Activated naive CD8-positive, alpha-beta T cell treated with anti-CD3 and anti-CD28 coated beads, Interleukin-2, amount 10 ng/mL, durations not matched to agents 7 days and 5 days (primary cell): ENCODE results near the gene KLHL8. TPM values are rescaled to one million over a fixed set of nuclear protein-coding genes. Genes with fewer than 3 reads are reported as not detected.
A peak's percentile ranks its signal among the peaks of the same experiment; 100 is the strongest.
"Not testable (repeated sequence)": the region's sequence is repeated elsewhere in the genome, so short reads cannot be mapped to it uniquely, and the experiment has no call there.

Experiments used
- ATAC-seq: fragments of 150-1000 bp; cut with Tn5 transposase; one replicate; pipeline ENCODE4 v1.10.0; 2021; ENCODE audit warnings: low read depth, moderate library complexity
- POLR2A ChIA-PET: fragments of 350-600 bp; sonication (Branson Sonifier 250); formaldehyde crosslinking; loops from one replicate; lab custom pipeline; 2021; ENCODE audit warnings: antibody characterized with exemption; lab: Charles Lee
- DNase-seq: peaks from one replicate; pipeline ENCODE4 v3.0.0; 2021
- H3K27ac Mint-ChIP-seq: one replicate; pipeline ENCODE4 v1.8.0; 2022; ENCODE audit warnings: mild to moderate bottlenecking, mixed read lengths
- H3K27me3 Mint-ChIP-seq: one replicate; pipeline ENCODE4 v1.8.0; 2022; ENCODE audit warnings: mild to moderate bottlenecking, moderate library complexity, mixed read lengths
- H3K36me3 Mint-ChIP-seq: one replicate; pipeline ENCODE4 v1.8.0; 2021; ENCODE audit warnings: mild to moderate bottlenecking, mixed read lengths
- H3K4me1 Mint-ChIP-seq: one replicate; pipeline ENCODE4 v1.8.0; 2021; ENCODE audit warnings: mixed read lengths
- H3K4me3 Mint-ChIP-seq: one replicate; pipeline ENCODE4 v1.8.0; 2022; ENCODE audit warnings: mild to moderate bottlenecking, moderate library complexity, mixed read lengths
- H3K9me3 Mint-ChIP-seq: one replicate; pipeline ENCODE4 v1.8.0; 2021; ENCODE audit warnings: mixed read lengths
- total RNA-seq, 2 experiments: library from RNA; stranded (reverse); gene quantifications; one replicate each; pipeline ENCODE4 v1.2.3, GENCODE V29; 2021

KLHL8 gene
- total RNA-seq, 2 experiments from 2014 or later: 12.6 to 13.7 TPM

- DNase-seq (peak; percentile 79), ATAC-seq (peak; percentile 37)
- peak overlapping the region; percentile 88 for H3K4me3 Mint-ChIP-seq
- H3K27me3 Mint-ChIP-seq: peaks cover 3% of the 10 kb centered on the region
- POLR2A ChIA-PET: interaction anchor here (1.1 to 3.4 kb wide), 5 partner anchors 10 to 213 kb away, joined by 3 to 21 read pairs (median 6); partner anchors contain the start of gene NUDT9
- H3K9me3 Mint-ChIP-seq: no peaks in the 10 kb centered on the region
- peaks cover 10% of the 10 kb centered on the region for H3K4me1 Mint-ChIP-seq
- H3K36me3 Mint-ChIP-seq: peaks cover 8% of the 10 kb centered on the region
- H3K27ac Mint-ChIP-seq: peak overlapping the region; percentile 93
Observed at GRCh38 chr4:87219632-87220093, 755 bp downstream of the KLHL8 start.

- H3K36me3 Mint-ChIP-seq, POLR2A ChIA-PET, H3K27ac Mint-ChIP-seq, H3K4me3 Mint-ChIP-seq, H3K27me3 Mint-ChIP-seq, DNase-seq, ATAC-seq, H3K9me3 Mint-ChIP-seq: not testable (repeated sequence)
- H3K4me1 Mint-ChIP-seq: peaks cover 10% of the 10 kb centered on the region
Observed at GRCh38 chr4:87217235-87217763, 3.1 kb downstream of the KLHL8 start.

GRCh38 chr4:87216469-87216868, 3.9 kb downstream of the KLHL8 start:
- H3K4me3 Mint-ChIP-seq: no peak overlapping the region
- H3K4me1 Mint-ChIP-seq: peaks cover 10% of the 10 kb centered on the region
- no peak overlapping the region for H3K27ac Mint-ChIP-seq
- no peaks in the 10 kb centered on the region for H3K9me3 Mint-ChIP-seq
- no peak for DNase-seq
- POLR2A ChIA-PET: no interaction called here
- ATAC-seq: no peak
- H3K36me3 Mint-ChIP-seq: peaks cover 8% of the 10 kb centered on the region
- H3K27me3 Mint-ChIP-seq: no peaks in the 10 kb centered on the region

- Mint-ChIP-seq H3K36me3 (peaks cover 8% of the 10 kb centered on the region), H3K9me3 (no peaks in the 10 kb centered on the region), H3K27me3 (no peaks in the 10 kb centered on the region), H3K4me1 (peaks cover 17% of the 10 kb centered on the region), H3K4me3 (no peak overlapping the region), H3K27ac (no peak overlapping the region)
- DNase-seq (no peak), ATAC-seq (no peak)
- POLR2A ChIA-PET: no interaction called here
Observed at GRCh38 chr4:87213421-87214075, 6.9 kb downstream of the KLHL8 start.

GRCh38 chr4:87211249-87211952, 9.0 kb downstream of the KLHL8 start:
- H3K36me3 Mint-ChIP-seq: peaks cover 11% of the 10 kb centered on the region
- POLR2A ChIA-PET: no interaction called here

GRCh38 chr4:87209696-87210095, 10.7 kb downstream of the KLHL8 start:
- Mint-ChIP-seq H3K36me3 (peaks cover 19% of the 10 kb centered on the region), H3K9me3 (peaks cover 4% of the 10 kb centered on the region), H3K4me1 (peaks cover 14% of the 10 kb centered on the region), H3K27me3 (no peaks in the 10 kb centered on the region), H3K27ac (peak overlapping the region; percentile 78), H3K4me3 (peak overlapping the region; percentile 77)
- DNase-seq: no peak
- POLR2A ChIA-PET: interaction anchor here (1.6 kb wide), 1 partner anchor 10 kb away, joined by 21 read pairs; the partner anchor contains the start of gene KLHL8
- ATAC-seq: peak; percentile 92

More at GRCh38 chr4:87211249-87211952, 9.0 kb downstream of the KLHL8 start:
- Mint-ChIP-seq H3K4me1 (peaks cover 13% of the 10 kb centered on the region), H3K9me3 (peaks cover 1% of the 10 kb centered on the region), H3K27ac (no peak overlapping the region), H3K27me3 (no peaks in the 10 kb centered on the region), H3K4me3 (no peak overlapping the region)
- no peak for DNase-seq
- ATAC-seq: no peak

- ATAC-seq (no peak), DNase-seq (no peak)
- peak overlapping the region; percentile 32 for H3K27ac Mint-ChIP-seq
- peak overlapping the region; percentile 65 for H3K4me3 Mint-ChIP-seq
- H3K9me3 Mint-ChIP-seq: peaks cover 4% of the 10 kb centered on the region
- peaks cover 14% of the 10 kb centered on the region for H3K4me1 Mint-ChIP-seq
- POLR2A ChIA-PET: interaction anchor here (1.6 kb wide), 1 partner anchor 10 kb away, joined by 21 read pairs; the partner anchor contains the start of gene KLHL8
- peaks cover 23% of the 10 kb centered on the region for H3K36me3 Mint-ChIP-seq
- H3K27me3 Mint-ChIP-seq: no peaks in the 10 kb centered on the region
Observed at GRCh38 chr4:87209182-87209581, 11.2 kb downstream of the KLHL8 start.

GRCh38 chr4:87204559-87204958, 15.9 kb downstream of the KLHL8 start:
- POLR2A ChIA-PET: no interaction called here
- Mint-ChIP-seq H3K4me3 (no peak overlapping the region), H3K36me3 (peaks cover 44% of the 10 kb centered on the region), H3K9me3 (peaks cover 10% of the 10 kb centered on the region), H3K4me1 (peaks cover 10% of the 10 kb centered on the region), H3K27ac (no peak overlapping the region), H3K27me3 (no peaks in the 10 kb centered on the region)
- ATAC-seq (no peak), DNase-seq (no peak)

GRCh38 chr4:87196927-87197326, 23.5 kb downstream of the KLHL8 start:
- DNase-seq (no peak), ATAC-seq (no peak)
- Mint-ChIP-seq H3K4me1 (peaks cover 4% of the 10 kb centered on the region), H3K27ac (no peak overlapping the region), H3K9me3 (no peaks in the 10 kb centered on the region), H3K27me3 (no peaks in the 10 kb centered on the region), H3K36me3 (peaks cover 8% of the 10 kb centered on the region), H3K4me3 (no peak overlapping the region)
- POLR2A ChIA-PET: no interaction called here

GRCh38 chr4:87196146-87196545, 24.3 kb downstream of the KLHL8 start:
- no peak for ATAC-seq
- H3K36me3 Mint-ChIP-seq: peaks cover 11% of the 10 kb centered on the region
- POLR2A ChIA-PET: no interaction called here
- peaks cover 4% of the 10 kb centered on the region for H3K4me1 Mint-ChIP-seq
- no peaks in the 10 kb centered on the region for H3K27me3 Mint-ChIP-seq
- H3K4me3 Mint-ChIP-seq: no peak overlapping the region
- H3K27ac Mint-ChIP-seq: no peak overlapping the region
- H3K9me3 Mint-ChIP-seq: no peaks in the 10 kb centered on the region
- no peak for DNase-seq

- POLR2A ChIA-PET: no interaction called here
- no peak for ATAC-seq
- peaks cover 6% of the 10 kb centered on the region for H3K36me3 Mint-ChIP-seq
Observed at GRCh38 chr4:87193958-87194675, 26.3 kb downstream of the KLHL8 start.

GRCh38 chr4:87192145-87192919, 28.1 kb downstream of the KLHL8 start:
- Mint-ChIP-seq H3K27ac (no peak overlapping the region), H3K4me3 (no peak overlapping the region), H3K27me3 (no peaks in the 10 kb centered on the region), H3K4me1 (no peaks in the 10 kb centered on the region), H3K36me3 (peaks cover 6% of the 10 kb centered on the region), H3K9me3 (no peaks in the 10 kb centered on the region)
- POLR2A ChIA-PET: no interaction called here
- DNase-seq (no peak), ATAC-seq (no peak)

More at GRCh38 chr4:87193958-87194675, 26.3 kb downstream of the KLHL8 start:
- H3K27me3 Mint-ChIP-seq: no peaks in the 10 kb centered on the region
- DNase-seq: no peak
- H3K4me3 Mint-ChIP-seq: no peak overlapping the region
- no peak overlapping the region for H3K27ac Mint-ChIP-seq
- H3K4me1 Mint-ChIP-seq: peaks cover under 1% of the 10 kb centered on the region
- H3K9me3 Mint-ChIP-seq: no peaks in the 10 kb centered on the region
